Astrocyte (in vitro differentiated cells and primary cell): ENCODE measurements around the gene HOXA7.

Source experiments
- EZH2 ChIP-seq: IDR thresholded peaks from 2 replicates; pipeline ENCODE4 v1.6.1; 2012; ENCODE audit warnings: mild to moderate bottlenecking, low read length, inconsistent platforms; ENCODE audit not compliant: insufficient read depth
- TF ChIP-seq, protein P1 (sequence below): IDR thresholded peaks from 2 replicates; pipeline ENCODE4 v1.5.1; 2011; ENCODE audit warnings: low read depth, mild to moderate bottlenecking, inconsistent platforms, low read length, moderate library complexity; ENCODE audit not compliant: insufficient read depth

DNA sequence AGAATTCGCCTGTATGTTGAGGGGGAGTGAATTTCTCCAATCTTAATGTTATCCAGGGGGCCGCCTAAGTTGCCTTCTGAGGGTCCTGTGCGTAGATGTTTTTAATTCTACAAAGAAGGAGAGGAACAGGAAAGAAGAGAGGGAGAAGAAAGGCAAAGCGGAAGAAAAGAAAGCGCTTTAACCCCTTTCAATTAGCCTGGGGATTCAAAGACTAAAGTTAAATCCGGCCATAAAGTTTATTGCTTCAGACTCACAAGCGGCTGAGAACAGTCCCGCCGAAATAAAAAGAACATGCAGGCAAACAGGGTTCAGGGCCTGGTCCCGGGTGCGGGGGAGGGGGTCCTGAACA is 17.5 kb downstream of the HOXA7 start:
- TF ChIP-seq, protein P1, sequence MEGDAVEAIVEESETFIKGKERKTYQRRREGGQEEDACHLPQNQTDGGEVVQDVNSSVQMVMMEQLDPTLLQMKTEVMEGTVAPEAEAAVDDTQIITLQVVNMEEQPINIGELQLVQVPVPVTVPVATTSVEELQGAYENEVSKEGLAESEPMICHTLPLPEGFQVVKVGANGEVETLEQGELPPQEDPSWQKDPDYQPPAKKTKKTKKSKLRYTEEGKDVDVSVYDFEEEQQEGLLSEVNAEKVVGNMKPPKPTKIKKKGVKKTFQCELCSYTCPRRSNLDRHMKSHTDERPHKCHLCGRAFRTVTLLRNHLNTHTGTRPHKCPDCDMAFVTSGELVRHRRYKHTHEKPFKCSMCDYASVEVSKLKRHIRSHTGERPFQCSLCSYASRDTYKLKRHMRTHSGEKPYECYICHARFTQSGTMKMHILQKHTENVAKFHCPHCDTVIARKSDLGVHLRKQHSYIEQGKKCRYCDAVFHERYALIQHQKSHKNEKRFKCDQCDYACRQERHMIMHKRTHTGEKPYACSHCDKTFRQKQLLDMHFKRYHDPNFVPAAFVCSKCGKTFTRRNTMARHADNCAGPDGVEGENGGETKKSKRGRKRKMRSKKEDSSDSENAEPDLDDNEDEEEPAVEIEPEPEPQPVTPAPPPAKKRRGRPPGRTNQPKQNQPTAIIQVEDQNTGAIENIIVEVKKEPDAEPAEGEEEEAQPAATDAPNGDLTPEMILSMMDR: no peak
- TF ChIP-seq EZH2: no peak
